SK-N-SH (cell line): ENCODE measurements around the gene WDR64. TPM values are rescaled to one million over a fixed set of nuclear protein-coding genes. Genes with fewer than 3 reads are reported as not detected.

ENCODE experiments used
- CTCF ChIA-PET: fragments of 300-600, 350-600 bp; formaldehyde crosslinking; extraction: SDS; loops from one replicate; lab custom pipeline; 2021; lab: Yijun Ruan, JAX
- POLR2A ChIA-PET: fragments of 350-600 bp; sonication (Branson Sonifier 250); formaldehyde crosslinking; extraction: SDS; loops from one replicate; lab custom pipeline; 2020; ENCODE audit warnings: antibody characterized with exemption, inconsistent platforms; lab: Yijun Ruan, JAX
- DNase-seq: peaks from one replicate; pipeline ENCODE4 v3.0.0; 2012
- H2AFZ ChIP-seq: fragments of 200-600 bp; sonication (generic); 2 replicates; pipeline ENCODE4 v1.8.1; 2016; ENCODE audit warnings: antibody characterized with exemption, mild to moderate bottlenecking, low read depth
- H3F3A ChIP-seq: fragments of 200-600 bp; sonication (generic); replicated peaks from 2 replicates; pipeline ENCODE3; 2016; ENCODE audit warnings: antibody characterized with exemption, mild to moderate bottlenecking; ENCODE audit not compliant: insufficient read depth
- H3K27ac ChIP-seq, 2 experiments: fragments of 200-500 bp in 1 of 2; fragments of 200-600 bp in 1 of 2; sonication (Bioruptor generic) in 1 of 2; sonication (generic), shearing (Covaris generic) in 1 of 2; 2 replicates each; pipeline versions ENCODE4 v1.5.1 to v1.6.1; 2014 to 2016; ENCODE audit warnings: low read depth in 2 of 2, inconsistent platforms in 1 of 2, low read length in 1 of 2, mild to moderate bottlenecking in 1 of 2, mixed read lengths in 1 of 2
- H3K27me3 ChIP-seq: fragments of 200-600 bp; sonication (generic), shearing (Covaris generic); 2 replicates; pipeline ENCODE4 v1.6.1; 2016; ENCODE audit warnings: mixed run types; ENCODE audit not compliant: insufficient read depth
- H3K36me3 ChIP-seq, 2 experiments: fragments of 200-500 bp in 1 of 2; fragments of 200-600 bp in 1 of 2; sonication (Bioruptor generic) in 1 of 2; sonication (generic) in 1 of 2; replicated peaks in 1 of 2; 2 replicates each; pipeline versions ENCODE3 to v1.5.1; 2014 to 2016; ENCODE audit warnings: low read length in 1 of 2, mild to moderate bottlenecking in 1 of 2; ENCODE audit not compliant: insufficient read depth in 2 of 2, control insufficient read depth in 1 of 2
- H3K4me1 ChIP-seq, 2 experiments: fragments of 200-500 bp in 1 of 2; fragments of 200-600 bp in 1 of 2; sonication (Bioruptor generic) in 1 of 2; sonication (generic), shearing (Covaris generic) in 1 of 2; 2 replicates each; pipeline versions ENCODE4 v1.5.1 to v1.6.1; 2014 to 2016; ENCODE audit warnings: low read depth in 1 of 2, low read length in 1 of 2, mixed run types in 1 of 2; ENCODE audit not compliant: insufficient read depth in 2 of 2, control insufficient read depth in 1 of 2
- H3K4me2 ChIP-seq: fragments of 200-600 bp; sonication (generic), shearing (Covaris generic); 2 replicates; pipeline ENCODE4 v1.6.1; 2017; ENCODE audit warnings: mixed run types
- H3K4me3 ChIP-seq, 2 experiments: fragments of 200-500 bp in 1 of 2; fragments of 200-600 bp in 1 of 2; sonication (Bioruptor generic) in 1 of 2; sonication (generic), shearing (Covaris generic) in 1 of 2; 2 replicates each; pipeline versions ENCODE4 v1.5.1 to v1.8.1; 2014 to 2016; ENCODE audit warnings: low read depth in 2 of 2, inconsistent platforms in 1 of 2, low read length in 1 of 2, mild to moderate bottlenecking in 1 of 2, mixed read lengths in 1 of 2, moderate library complexity in 1 of 2
- H3K79me2 ChIP-seq: fragments of 200-600 bp; sonication (generic); 2 replicates; pipeline ENCODE4 v1.8.1; 2017; ENCODE audit warnings: mild to moderate bottlenecking; ENCODE audit not compliant: insufficient read depth
- H3K9ac ChIP-seq: fragments of 200-600 bp; sonication (generic); 2 replicates; pipeline ENCODE4 v1.6.1; 2017; ENCODE audit warnings: mixed run types
- H3K9me2 ChIP-seq: fragments of 200-600 bp; sonication (generic); 2 replicates; pipeline ENCODE4 v1.6.1; 2017; ENCODE audit warnings: mixed run types
- H3K9me3 ChIP-seq: fragments of 200-600 bp; sonication (generic); 2 replicates; pipeline ENCODE4 v1.6.1; 2017; ENCODE audit warnings: mixed run types, mild to moderate bottlenecking, moderate library complexity
- H4K20me1 ChIP-seq: fragments of 200-600 bp; sonication (generic); 2 replicates; pipeline ENCODE4 v1.6.1; 2017; ENCODE audit warnings: mild to moderate bottlenecking, mixed run types; ENCODE audit not compliant: insufficient read depth
- EP300 ChIP-seq, 2 experiments: IDR thresholded peaks; 2 replicates each; pipeline versions ENCODE4 v1.4.0 to v1.6.1; 2012; ENCODE audit warnings: borderline replicate concordance in 1 of 2, low read depth in 1 of 2, low read length in 1 of 2
- FOXJ3 ChIP-seq: sonication (generic); formaldehyde crosslinking; IDR thresholded peaks from 2 replicates; pipeline ENCODE4 v1.5.1; 2020; ENCODE audit warnings: mild to moderate bottlenecking, missing genetic modification reagents
- FOXM1 ChIP-seq: IDR thresholded peaks from 2 replicates; pipeline ENCODE4 v1.4.0; 2012; ENCODE audit warnings: low read depth, mild to moderate bottlenecking
- GATA2 ChIP-seq: sonication (generic); formaldehyde crosslinking; IDR thresholded peaks from 2 replicates; pipeline ENCODE4 v1.5.0; 2020; ENCODE audit warnings: mild to moderate bottlenecking, missing genetic modification reagents
- MXI1 ChIP-seq: IDR thresholded peaks from 2 replicates; pipeline ENCODE4 v1.6.1; 2012; ENCODE audit warnings: mild to moderate bottlenecking, low read depth, low read length, improper control_type of control experiment
- POLR2AphosphoS5 ChIP-seq: IDR thresholded peaks from 2 replicates; pipeline ENCODE4 v1.6.1; 2012; ENCODE audit warnings: low read depth, low read length
- RCOR1 ChIP-seq: fragments of 150-350 bp; IDR thresholded peaks from 2 replicates; pipeline ENCODE4 v1.6.1; 2017; ENCODE audit warnings: antibody characterized with exemption, low read length
- RFX5 ChIP-seq: IDR thresholded peaks from 2 replicates; pipeline ENCODE4 v1.6.1; 2012; ENCODE audit warnings: mild to moderate bottlenecking, improper control_type of control experiment, low read length
- SMC3 ChIP-seq: IDR thresholded peaks from 2 replicates; pipeline ENCODE4 v1.6.1; 2012; ENCODE audit warnings: low read depth, low read length, improper control_type of control experiment
- TAF1 ChIP-seq: IDR thresholded peaks from 2 replicates; pipeline ENCODE4 v1.6.1; 2012; ENCODE audit warnings: low read depth, mild to moderate bottlenecking, low read length, moderate library complexity, borderline replicate concordance
- TCF12 ChIP-seq: IDR thresholded peaks from 2 replicates; pipeline ENCODE4 v1.4.0; 2012
- TEAD4 ChIP-seq: IDR thresholded peaks from 2 replicates; pipeline ENCODE4 v1.4.0; 2012; ENCODE audit warnings: mild to moderate bottlenecking, borderline replicate concordance; ENCODE audit not compliant: insufficient read depth
- YY1 ChIP-seq: IDR thresholded peaks from 2 replicates; pipeline ENCODE4 v1.4.0; 2012; ENCODE audit warnings: low read depth, mild to moderate bottlenecking
- WGBS: methylation state at CpG from one replicate; pipeline ENCODE4 v1.1.6; 2017; ENCODE audit warnings: low lambda C conversion rate; 5-methylcytosine and 5-hydroxymethylcytosine counted together
- polyA plus RNA-seq, 3 experiments: library from polyadenylated mRNA; depleted of rRNA; stranded (reverse); fragments of >200 nt; gene quantifications; 2 replicates each; pipeline ENCODE4 v1.2.3, GENCODE V29; 2012
- TF ChIP-seq, protein P1 (sequence below): IDR thresholded peaks from 2 replicates; pipeline ENCODE4 v1.4.0; 2012; ENCODE audit warnings: low read depth, borderline replicate concordance
- TF ChIP-seq, protein P2 (sequence below): IDR thresholded peaks from 2 replicates; pipeline ENCODE4; 2012
- TF ChIP-seq, protein P3 (sequence below): fragments of 150-350 bp; IDR thresholded peaks from 2 replicates; pipeline ENCODE4 v1.6.1; 2016; ENCODE audit warnings: mild to moderate bottlenecking, low read depth, low read length
- TF ChIP-seq, protein P4 (sequence below): fragments of 200-600 bp; sonication (generic); IDR thresholded peaks from 2 replicates; pipeline ENCODE4 v1.6.1; 2017; ENCODE audit warnings: antibody characterized with exemption, mild to moderate bottlenecking, moderate library complexity

The WDR64 gene
- polyA plus RNA-seq, 1 of the 3 experiments (the other 2 are of a cell fraction): not detected

DNA sequence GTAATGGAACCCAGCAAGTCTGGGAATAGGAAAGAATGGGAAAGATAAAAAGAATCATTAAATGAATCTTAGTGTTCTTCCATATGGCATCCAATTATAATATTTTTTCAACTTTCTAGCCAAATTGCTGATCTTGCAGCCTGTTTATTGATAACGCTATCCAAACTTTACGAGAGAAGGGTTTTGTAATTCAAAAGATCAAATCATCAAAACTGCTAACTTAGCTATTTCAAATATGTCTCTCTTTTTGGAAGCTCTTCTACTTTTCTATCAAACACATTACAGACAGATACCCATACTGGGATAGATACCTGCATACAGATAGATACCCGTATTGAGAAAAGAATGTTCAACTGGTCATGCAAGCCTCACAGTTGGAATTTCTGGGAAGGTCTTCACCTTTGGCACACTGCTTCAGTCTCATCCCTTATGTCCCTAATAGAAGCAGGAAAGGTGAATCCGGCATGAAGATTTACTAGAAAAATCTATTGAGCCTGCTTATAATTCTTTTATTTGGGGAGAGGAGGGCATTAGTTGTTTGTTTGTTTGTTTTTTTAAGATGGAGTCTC is 120.9 kb downstream of the WDR64 start:
- CTCF ChIA-PET: interaction anchor here (1.0 kb wide), 1 partner anchor 10 kb away, joined by 4 read pairs; no protein-coding TSS in a partner anchor

More for the DNA sequence above, 120.9 kb downstream of the WDR64 start:
- H3K4me3 ChIP-seq: no peak overlapping the region
- WGBS: 81% methylated on average over 4 of the region's 4 CpGs
- no peaks in the 10 kb centered on the region for H4K20me1 ChIP-seq
- no peak for DNase-seq
- H3K27ac ChIP-seq: no peak overlapping the region
- H3F3A ChIP-seq: no peaks in the 10 kb centered on the region
- no peaks in the 10 kb centered on the region for H3K36me3 ChIP-seq
- no peaks in the 10 kb centered on the region for H3K9me2 ChIP-seq
- no peaks in the 10 kb centered on the region for H3K9me3 ChIP-seq
- no peaks in the 10 kb centered on the region; a peak in 1 of 4 replicates for H3K4me1 ChIP-seq
- TF ChIP-seq SMC3 (no peak), TCF12 (no peak), RCOR1 (no peak), MXI1 (no peak), FOXJ3 (CRISPR knock-in tag) (no peak), GATA2 (no peak), TEAD4 (no peak), YY1 (no peak), TAF1 (no peak), POLR2AphosphoS5 (no peak), FOXM1 (no peak), EP300 (IDR thresholded peaks at IDR 0.05; ENCODE audit: borderline replicate concordance in 1 of 2, low read depth in 1 of 2, low read length in 1 of 2) (no peak), RFX5 (no peak)
- TF ChIP-seq, protein P1, sequence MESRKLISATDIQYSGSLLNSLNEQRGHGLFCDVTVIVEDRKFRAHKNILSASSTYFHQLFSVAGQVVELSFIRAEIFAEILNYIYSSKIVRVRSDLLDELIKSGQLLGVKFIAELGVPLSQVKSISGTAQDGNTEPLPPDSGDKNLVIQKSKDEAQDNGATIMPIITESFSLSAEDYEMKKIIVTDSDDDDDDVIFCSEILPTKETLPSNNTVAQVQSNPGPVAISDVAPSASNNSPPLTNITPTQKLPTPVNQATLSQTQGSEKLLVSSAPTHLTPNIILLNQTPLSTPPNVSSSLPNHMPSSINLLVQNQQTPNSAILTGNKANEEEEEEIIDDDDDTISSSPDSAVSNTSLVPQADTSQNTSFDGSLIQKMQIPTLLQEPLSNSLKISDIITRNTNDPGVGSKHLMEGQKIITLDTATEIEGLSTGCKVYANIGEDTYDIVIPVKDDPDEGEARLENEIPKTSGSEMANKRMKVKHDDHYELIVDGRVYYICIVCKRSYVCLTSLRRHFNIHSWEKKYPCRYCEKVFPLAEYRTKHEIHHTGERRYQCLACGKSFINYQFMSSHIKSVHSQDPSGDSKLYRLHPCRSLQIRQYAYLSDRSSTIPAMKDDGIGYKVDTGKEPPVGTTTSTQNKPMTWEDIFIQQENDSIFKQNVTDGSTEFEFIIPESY: no peak
- TF ChIP-seq, protein P2, sequence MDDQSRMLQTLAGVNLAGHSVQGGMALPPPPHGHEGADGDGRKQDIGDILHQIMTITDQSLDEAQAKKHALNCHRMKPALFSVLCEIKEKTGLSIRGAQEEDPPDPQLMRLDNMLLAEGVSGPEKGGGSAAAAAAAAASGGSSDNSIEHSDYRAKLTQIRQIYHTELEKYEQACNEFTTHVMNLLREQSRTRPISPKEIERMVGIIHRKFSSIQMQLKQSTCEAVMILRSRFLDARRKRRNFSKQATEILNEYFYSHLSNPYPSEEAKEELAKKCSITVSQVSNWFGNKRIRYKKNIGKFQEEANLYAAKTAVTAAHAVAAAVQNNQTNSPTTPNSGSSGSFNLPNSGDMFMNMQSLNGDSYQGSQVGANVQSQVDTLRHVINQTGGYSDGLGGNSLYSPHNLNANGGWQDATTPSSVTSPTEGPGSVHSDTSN: no peak
- TF ChIP-seq, protein P3, sequence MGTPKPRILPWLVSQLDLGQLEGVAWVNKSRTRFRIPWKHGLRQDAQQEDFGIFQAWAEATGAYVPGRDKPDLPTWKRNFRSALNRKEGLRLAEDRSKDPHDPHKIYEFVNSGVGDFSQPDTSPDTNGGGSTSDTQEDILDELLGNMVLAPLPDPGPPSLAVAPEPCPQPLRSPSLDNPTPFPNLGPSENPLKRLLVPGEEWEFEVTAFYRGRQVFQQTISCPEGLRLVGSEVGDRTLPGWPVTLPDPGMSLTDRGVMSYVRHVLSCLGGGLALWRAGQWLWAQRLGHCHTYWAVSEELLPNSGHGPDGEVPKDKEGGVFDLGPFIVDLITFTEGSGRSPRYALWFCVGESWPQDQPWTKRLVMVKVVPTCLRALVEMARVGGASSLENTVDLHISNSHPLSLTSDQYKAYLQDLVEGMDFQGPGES: no peak
- TF ChIP-seq, protein P4, sequence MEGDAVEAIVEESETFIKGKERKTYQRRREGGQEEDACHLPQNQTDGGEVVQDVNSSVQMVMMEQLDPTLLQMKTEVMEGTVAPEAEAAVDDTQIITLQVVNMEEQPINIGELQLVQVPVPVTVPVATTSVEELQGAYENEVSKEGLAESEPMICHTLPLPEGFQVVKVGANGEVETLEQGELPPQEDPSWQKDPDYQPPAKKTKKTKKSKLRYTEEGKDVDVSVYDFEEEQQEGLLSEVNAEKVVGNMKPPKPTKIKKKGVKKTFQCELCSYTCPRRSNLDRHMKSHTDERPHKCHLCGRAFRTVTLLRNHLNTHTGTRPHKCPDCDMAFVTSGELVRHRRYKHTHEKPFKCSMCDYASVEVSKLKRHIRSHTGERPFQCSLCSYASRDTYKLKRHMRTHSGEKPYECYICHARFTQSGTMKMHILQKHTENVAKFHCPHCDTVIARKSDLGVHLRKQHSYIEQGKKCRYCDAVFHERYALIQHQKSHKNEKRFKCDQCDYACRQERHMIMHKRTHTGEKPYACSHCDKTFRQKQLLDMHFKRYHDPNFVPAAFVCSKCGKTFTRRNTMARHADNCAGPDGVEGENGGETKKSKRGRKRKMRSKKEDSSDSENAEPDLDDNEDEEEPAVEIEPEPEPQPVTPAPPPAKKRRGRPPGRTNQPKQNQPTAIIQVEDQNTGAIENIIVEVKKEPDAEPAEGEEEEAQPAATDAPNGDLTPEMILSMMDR: no peak
- no peaks in the 10 kb centered on the region for H3K79me2 ChIP-seq
- no peak overlapping the region for H3K9ac ChIP-seq
- H3K4me2 ChIP-seq: no peak overlapping the region
- POLR2A ChIA-PET: no interaction called here
- no peaks in the 10 kb centered on the region for H3K27me3 ChIP-seq
- no peak overlapping the region for H2AFZ ChIP-seq
